GM12801 (cell line): Measurements from ENCODE around the gene SMYD2.

ENCODE experiments used
- CTCF ChIP-seq: IDR thresholded peaks from one replicate; pipeline ENCODE4 v1.5.1; 2011; ENCODE audit warnings: control low read depth; ENCODE audit not compliant: insufficient read length; ENCODE audit errors: extremely low read depth

Gene SMYD2

GRCh38 chr1:214338212-214338611 lies 57.3 kb downstream of the SMYD2 start:
- no peak for TF ChIP-seq CTCF

GRCh38 chr1:214341459-214341858 lies 60.5 kb downstream of the SMYD2 start:
- no peak for TF ChIP-seq CTCF

- no peak for TF ChIP-seq CTCF
These were observed 61.0 kb downstream of the SMYD2 start for GRCh38 chr1:214341932-214342331.

GRCh38 chr1:214342525-214342924 lies 61.6 kb downstream of the SMYD2 start:
- no peak for TF ChIP-seq CTCF

GRCh38 chr1:214344897-214345296 lies 63.9 kb downstream of the SMYD2 start:
- TF ChIP-seq CTCF, result no peak

- no peak for TF ChIP-seq CTCF
These were observed 68.0 kb downstream of the SMYD2 start for GRCh38 chr1:214349008-214349407.

- no peak for TF ChIP-seq CTCF
These were observed 68.8 kb downstream of the SMYD2 start for GRCh38 chr1:214349781-214350180.
